ENCODE measurements around the gene ARG2. TPM values are rescaled to one million over a fixed set of nuclear protein-coding genes. Genes with fewer than 3 reads are reported as not detected.

The ARG2 gene
- total and polyA plus RNA-seq, 9 of the 15 experiments (the other 6 are each of a cell fraction or from before 2014, with no cell fraction given) = 6.2 to 75.0 (median 17.8) TPM

GRCh38 chr14:67599698-67600561 is 19.8 kb upstream of the ARG2 start, which contains the start of gene PIGH (continued):
- TF ChIP-seq DDX20 (tag; IDR thresholded peaks at IDR 0.05; ENCODE audit: low read depth) = no peak
- TF ChIP-seq ARID4B (CRISPR knock-in tag; IDR thresholded peaks at IDR 0.05) = no peak
- no peak for TF ChIP-seq ID3 (CRISPR knock-in tag; IDR thresholded peaks at IDR 0.05)
- TF ChIP-seq ID3 (tag; IDR thresholded peaks at IDR 0.05) = no peak
- TF ChIP-seq, protein P1, sequence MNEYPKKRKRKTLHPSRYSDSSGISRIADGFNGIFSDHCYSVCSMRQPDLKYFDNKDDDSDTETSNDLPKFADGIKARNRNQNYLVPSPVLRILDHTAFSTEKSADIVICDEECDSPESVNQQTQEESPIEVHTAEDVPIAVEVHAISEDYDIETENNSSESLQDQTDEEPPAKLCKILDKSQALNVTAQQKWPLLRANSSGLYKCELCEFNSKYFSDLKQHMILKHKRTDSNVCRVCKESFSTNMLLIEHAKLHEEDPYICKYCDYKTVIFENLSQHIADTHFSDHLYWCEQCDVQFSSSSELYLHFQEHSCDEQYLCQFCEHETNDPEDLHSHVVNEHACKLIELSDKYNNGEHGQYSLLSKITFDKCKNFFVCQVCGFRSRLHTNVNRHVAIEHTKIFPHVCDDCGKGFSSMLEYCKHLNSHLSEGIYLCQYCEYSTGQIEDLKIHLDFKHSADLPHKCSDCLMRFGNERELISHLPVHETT (CRISPR knock-in tag; conservative IDR thresholded peaks at IDR 0.05 in 1 of 2, IDR thresholded peaks at IDR 0.05 in 1 of 2) = peak in 1 of 2 experiments; percentile 41; a peak in 1 of 4 replicates
- TF ChIP-seq MTA3 (IDR thresholded peaks at IDR 0.05; ENCODE audit: borderline replicate concordance) = peak; percentile 17; the same call in 1 of the 2 replicates
- peak in 2 of 3 experiments; percentile 73 to 79 for TF ChIP-seq YY1 (IDR thresholded peaks at IDR 0.05; ENCODE audit: borderline replicate concordance in 1 of 3, control insufficient read depth in 1 of 3, extremely low read depth in 1 of 3, insufficient read depth in 3 of 3, insufficient read length in 1 of 3, insufficient replicate concordance in 2 of 3, low read depth in 1 of 3, low read length in 2 of 3)
- peak; percentile 81 for TF ChIP-seq MEIS2 (IDR thresholded peaks at IDR 0.05; ENCODE audit: partially characterized antibody)
- TF ChIP-seq ELF1 (tag; IDR thresholded peaks at IDR 0.05) = peak; percentile 85
- 0 out of 2 replicates have a peak, but pooled peaks have one; percentile 48 for TF ChIP-seq AFF4 (CRISPR knock-in tag; IDR thresholded peaks at IDR 0.05)
- TF ChIP-seq TRIM24 (IDR thresholded peaks at IDR 0.05) = no peak
- TF ChIP-seq DPF2 (IDR thresholded peaks at IDR 0.05) = no peak
- no peak for TF ChIP-seq MTF1 (CRISPR knock-in tag; IDR thresholded peaks at IDR 0.05; ENCODE audit: borderline replicate concordance)
- no peak for TF ChIP-seq CBX5 (IDR thresholded peaks at IDR 0.05; ENCODE audit: borderline replicate concordance, low read depth)
- TF ChIP-seq GABPA (tag; conservative IDR thresholded peaks at IDR 0.05; ENCODE audit: low read depth) = peak; percentile 82
